DMS79 treated with DMSO at 0.1 percent for 48 hours (cell line): ENCODE results near the gene PPP1R15B.

Source experiments
- DNase-seq: peaks from one replicate; lab custom pipeline; 2025; lab: John Stamatoyannopoulos, UW

The PPP1R15B gene

GRCh38 chr1:204411451-204412204 lies at the start of gene PPP1R15B:
TSS of gene PPP1R15B (minus strand) at chr1:204411817. CDS start at chr1:204411411, 406 bp downstream.
- DNase-seq: peak; percentile 97

GRCh38 chr1:204460346-204460745 lies 48.7 kb upstream of the PPP1R15B start:
- DNase-seq: no peak

DNA sequence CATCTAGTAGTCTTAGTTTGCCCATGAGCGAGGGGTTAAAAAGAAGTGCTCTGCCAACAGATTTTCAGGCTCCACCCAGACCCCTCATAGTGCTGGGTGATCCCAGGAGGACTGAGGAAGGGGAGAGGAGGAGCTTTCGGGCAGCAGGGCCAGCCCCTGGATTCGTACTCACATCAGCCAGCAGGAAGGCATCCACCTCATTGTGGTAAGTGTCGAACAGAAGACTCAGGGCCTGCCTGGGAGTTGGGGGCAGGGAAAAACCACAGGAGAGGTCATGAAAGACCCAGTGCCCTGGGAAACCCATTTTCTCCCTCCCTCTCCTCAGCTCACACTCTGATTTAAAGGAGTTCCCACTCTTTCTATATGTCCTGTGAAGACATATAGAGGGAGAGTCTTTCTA lies 48.1 kb upstream of the PPP1R15B start:
- no peak for DNase-seq

- DNase-seq: no peak
Measured at GRCh38 chr1:204457666-204458065, 46.0 kb upstream of the PPP1R15B start.

- DNase-seq: no peak
Measured at GRCh38 chr1:204456826-204457442, 45.3 kb upstream of the PPP1R15B start.

GRCh38 chr1:204455831-204456145 lies 44.2 kb upstream of the PPP1R15B start:
- DNase-seq: no peak

DNA sequence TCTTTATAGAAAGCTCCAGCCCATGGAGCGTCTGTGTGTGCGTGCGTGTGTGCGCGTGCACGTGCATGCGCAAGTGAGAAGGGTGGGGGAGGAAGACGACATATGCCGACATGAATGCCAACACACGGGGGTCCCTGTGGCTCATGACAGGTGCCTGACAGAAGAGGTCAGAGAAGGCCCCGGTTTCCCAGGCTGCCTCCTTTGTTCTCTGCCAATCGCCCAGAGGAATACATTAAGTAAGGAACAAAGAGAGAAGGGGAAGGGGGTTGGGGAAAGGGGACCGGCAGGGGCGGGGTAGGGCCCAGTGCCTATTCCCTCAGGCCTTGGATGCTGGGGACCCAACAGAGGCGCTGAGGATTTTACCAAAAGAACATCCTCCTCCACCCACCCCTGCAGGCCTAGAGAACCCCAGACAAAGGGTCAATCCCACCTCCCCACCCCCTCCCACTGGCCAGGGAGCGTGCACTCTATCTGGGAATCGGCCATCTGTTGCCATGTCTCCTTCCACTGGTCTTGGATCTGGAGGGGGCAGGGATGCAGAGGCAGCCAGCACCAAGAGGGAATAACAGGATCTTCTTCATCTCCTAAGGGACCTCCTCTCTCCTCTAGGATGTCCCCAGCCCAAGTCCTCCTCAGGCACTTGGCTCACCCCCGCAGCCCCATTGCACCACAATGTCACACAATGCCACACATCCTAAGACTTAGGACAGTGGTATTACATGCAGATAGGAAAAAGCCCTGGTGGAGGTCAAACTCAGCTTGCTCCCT lies 43.6 kb upstream of the PPP1R15B start:
- no peak for DNase-seq

DNA sequence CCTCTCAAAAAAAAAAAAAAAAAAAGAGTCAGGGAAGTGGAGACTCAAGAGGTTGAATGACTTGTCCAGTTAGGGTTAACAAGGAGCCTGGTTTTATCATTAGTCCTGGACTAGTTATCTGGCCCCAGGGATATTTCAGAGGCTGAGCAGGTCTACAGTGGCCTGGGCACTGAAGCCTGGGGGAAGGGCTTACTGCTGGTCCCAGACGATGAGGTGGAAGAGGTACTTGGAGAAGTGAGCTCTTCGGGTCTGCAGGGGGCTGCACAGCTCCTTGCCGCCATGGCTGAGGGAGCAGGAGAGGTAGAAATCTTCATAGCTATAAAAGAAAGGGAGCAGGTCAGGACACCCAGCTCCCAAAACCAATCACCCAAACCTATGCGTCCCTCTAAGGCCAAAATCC lies 42.9 kb upstream of the PPP1R15B start:
- DNase-seq: no peak

- no peak for DNase-seq
Measured at GRCh38 chr1:204453141-204453772, 41.6 kb upstream of the PPP1R15B start.

DNA sequence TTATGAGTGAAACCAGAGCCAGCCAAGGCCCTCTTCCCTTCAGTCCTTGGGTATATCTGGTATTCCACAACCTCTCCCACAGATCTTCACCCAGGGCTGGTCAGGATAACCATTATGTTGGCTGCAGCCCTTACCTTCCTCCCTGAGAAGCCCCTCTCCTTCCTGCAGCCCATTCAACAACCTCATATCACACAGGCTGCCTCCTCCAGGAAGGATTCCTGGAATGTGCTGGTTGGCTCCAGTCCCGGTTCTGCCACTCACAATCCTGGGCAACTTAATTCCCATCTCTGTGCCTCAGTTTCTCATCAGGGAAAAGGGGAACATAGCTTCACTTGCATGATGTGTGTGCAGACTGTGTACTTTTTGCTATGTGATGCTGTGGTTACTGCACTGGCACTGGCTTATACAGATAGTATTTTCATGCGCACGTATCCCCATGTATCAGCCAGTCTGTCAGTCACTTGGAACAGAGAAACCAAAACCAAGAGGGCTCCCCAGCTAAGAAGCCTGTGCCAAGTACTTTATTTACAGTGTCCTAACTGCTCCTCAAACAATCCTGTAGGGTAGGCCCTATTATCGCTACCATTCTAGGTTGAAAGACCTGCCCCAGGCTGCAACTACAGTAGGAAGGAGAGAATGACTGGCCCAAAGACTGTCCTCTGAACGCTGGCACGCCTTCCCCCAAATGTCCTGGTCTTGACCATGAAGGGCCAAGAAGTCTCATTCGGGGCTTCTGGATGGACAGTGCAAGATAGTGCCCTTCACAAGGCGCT lies 39.9 kb upstream of the PPP1R15B start:
- no peak for DNase-seq

DNA sequence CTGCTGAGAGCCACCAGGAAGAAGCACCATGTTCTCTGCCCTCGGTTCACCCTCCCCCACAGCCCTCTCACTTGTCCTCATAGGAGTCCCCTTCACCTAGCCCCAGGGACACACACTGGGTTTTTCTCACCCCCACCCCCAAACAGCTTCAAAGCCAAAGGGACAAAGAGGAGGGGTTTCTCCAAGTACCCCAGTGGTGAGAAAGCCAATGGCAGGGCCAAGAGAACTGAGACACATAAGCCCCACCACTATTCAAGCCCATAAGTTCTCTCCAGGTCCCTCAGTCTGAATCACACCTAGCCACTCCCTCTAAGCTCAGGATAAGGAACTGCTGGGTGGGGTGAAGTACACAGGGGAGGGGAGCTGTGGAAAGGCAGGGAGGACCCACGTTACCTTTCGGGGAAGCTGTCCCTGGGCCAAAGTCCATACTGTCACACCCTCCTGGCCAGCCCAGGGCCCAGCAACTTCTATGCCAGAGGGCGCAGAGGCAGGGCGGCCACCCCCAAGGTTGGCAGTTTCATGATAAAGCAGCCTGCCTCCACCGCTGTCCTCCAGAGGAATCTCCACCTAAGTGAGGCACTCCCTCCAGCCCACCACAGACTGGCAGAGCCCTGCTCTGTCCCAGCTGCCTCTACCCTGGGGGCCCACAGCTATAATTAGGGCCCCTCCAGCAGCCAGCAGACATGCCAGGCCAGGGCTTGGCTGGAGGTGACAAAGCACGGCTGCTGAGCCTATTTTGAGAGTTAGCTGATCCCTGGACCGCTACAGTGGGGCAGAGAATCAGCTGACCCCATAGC lies 39.0 kb upstream of the PPP1R15B start:
- no peak for DNase-seq

DNA sequence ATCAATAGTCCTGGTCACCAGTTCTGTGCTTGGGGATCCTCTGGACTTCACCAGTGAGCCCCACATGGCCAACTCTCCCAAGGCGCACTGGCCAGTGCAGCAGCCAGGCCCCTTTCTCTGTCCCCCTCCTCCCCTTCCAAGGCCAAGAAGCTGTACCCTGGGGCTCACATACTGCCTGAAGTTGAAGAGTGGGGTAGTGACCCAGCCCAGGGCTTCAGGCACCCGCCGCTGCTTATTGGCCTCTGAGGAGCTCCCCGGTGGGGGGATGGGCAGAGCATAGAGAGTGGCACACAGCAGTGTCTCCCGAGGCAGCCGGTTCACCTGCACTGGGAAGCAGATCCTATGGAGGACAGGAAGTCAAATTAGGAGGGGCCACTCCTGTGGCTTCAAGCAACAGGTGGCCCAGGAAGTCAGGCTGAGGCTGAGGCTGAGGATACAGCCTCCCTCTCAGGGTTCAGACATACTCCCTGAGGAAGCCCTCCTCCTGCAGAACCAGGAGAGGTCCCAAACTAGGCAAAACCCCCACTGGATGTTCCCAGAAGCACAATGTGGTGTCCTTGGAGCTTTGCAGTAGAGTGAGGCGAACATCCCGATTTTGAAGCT lies 38.2 kb upstream of the PPP1R15B start:
- no peak for DNase-seq

- no peak for DNase-seq
Measured at GRCh38 chr1:204448991-204449677, 37.5 kb upstream of the PPP1R15B start.

GRCh38 chr1:204448344-204448964 lies 36.8 kb upstream of the PPP1R15B start:
- DNase-seq: no peak

GRCh38 chr1:204447736-204448135 lies 36.1 kb upstream of the PPP1R15B start:
- DNase-seq: no peak

DNA sequence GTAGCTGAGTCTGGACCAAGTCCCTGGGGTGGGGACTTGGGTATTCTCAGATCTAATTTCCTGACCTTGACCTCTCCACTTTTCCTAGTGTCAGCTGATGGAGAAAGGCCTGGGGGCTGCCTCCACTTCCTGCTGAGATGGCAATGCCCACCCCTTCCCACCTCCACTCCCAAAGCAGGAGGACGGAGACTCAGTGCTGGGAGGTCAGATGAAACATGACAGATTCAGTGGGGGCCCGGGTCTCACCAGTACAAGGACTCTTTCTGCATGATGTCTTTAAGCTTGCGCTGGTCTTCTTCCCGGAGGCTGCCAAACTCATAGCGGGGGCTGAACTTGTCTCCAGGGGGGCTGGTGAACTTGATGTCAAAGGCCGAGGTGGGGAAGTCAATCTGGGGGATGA lies 35.6 kb upstream of the PPP1R15B start:
- DNase-seq: no peak

- DNase-seq: peak; percentile 94
Measured at GRCh38 chr1:204446413-204447111, 34.9 kb upstream of the PPP1R15B start.

DNA sequence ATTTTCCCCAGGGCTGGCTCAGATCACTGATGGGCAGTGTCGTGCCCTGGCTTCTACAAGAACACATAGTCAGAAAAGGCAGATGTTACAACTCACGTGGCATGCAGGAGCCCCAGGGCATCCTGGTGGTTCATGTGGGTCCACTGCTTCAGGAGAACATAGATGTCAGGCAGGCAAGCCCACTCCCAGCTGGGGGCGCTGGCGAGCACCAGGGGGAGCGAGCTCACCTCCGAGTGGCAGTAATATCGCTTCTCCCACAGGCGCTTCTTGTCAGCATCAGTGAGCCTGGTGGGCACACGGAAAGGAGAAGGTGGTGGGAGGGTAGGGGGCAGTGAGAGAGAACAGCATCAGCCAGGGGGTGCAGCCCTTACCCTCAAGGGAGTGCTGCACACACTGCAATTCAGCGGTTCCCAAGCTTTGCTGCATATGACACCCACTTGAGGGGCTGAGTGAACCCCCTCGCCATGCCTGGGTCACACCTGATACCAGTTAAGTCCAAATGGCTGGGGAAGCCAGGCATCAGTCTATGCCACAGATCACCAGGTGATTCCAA lies 34.3 kb upstream of the PPP1R15B start:
- DNase-seq: no peak
